Karpas-422 (cell line): ENCODE measurements around the gene TMEM129. TPM values are rescaled to one million over a fixed set of nuclear protein-coding genes. Genes with fewer than 3 reads are reported as not detected.

ENCODE experiments used
- DNase-seq: peaks from one replicate; pipeline ENCODE4 v3.0.0-alpha.2; 2015
- H2AFZ ChIP-seq: fragments of 200-600 bp; sonication (generic); 2 replicates; pipeline ENCODE4 v1.6.1; 2014; ENCODE audit warnings: antibody characterized with exemption, low read length, mixed read lengths
- H3K27ac ChIP-seq: fragments of 200-600 bp; sonication (generic); 2 replicates; pipeline ENCODE4 v1.5.1; 2014; ENCODE audit warnings: mild to moderate bottlenecking, low read length, moderate library complexity
- H3K27me3 ChIP-seq: fragments of 200-600 bp; sonication (generic); 2 replicates; pipeline ENCODE4 v1.6.1; 2014; ENCODE audit warnings: low read length, mixed read lengths
- H3K36me3 ChIP-seq: fragments of 200-600 bp; sonication (generic); 2 replicates; pipeline ENCODE4 v1.6.1; 2014; ENCODE audit warnings: low read length, mixed read lengths; ENCODE audit not compliant: insufficient read depth
- H3K4me1 ChIP-seq: fragments of 200-600 bp; sonication (generic); 2 replicates; pipeline ENCODE4 v1.6.1; 2014; ENCODE audit warnings: mild to moderate bottlenecking, low read length, mixed read lengths
- H3K4me2 ChIP-seq: fragments of 200-600 bp; sonication (generic); 2 replicates; pipeline ENCODE4 v1.6.1; 2014; ENCODE audit warnings: low read length, low read depth, mild to moderate bottlenecking; ENCODE audit not compliant: poor library complexity, severe bottlenecking
- H3K4me3 ChIP-seq: fragments of 200-600 bp; sonication (generic); 2 replicates; pipeline ENCODE4 v1.5.1; 2014; ENCODE audit warnings: mild to moderate bottlenecking, antibody characterized with exemption, low read length, mixed read lengths
- H3K79me2 ChIP-seq: fragments of 200-600 bp; sonication (generic); 2 replicates; pipeline ENCODE4 v1.6.1; 2014; ENCODE audit warnings: mild to moderate bottlenecking, low read length, mixed read lengths
- H3K9ac ChIP-seq: fragments of 200-600 bp; sonication (generic); 2 replicates; pipeline ENCODE4 v1.6.0; 2014; ENCODE audit warnings: low read length
- H3K9me2 ChIP-seq: fragments of 200-600 bp; sonication (generic), shearing (Covaris generic); replicated peaks from 2 replicates; pipeline ENCODE4 v1.6.0; 2014; ENCODE audit warnings: mild to moderate bottlenecking, low read length, moderate library complexity; ENCODE audit not compliant: insufficient read depth
- H3K9me3 ChIP-seq: fragments of 300-700, 200-600 bp; sonication (generic); 2 replicates; pipeline ENCODE4 v1.6.1; 2014; ENCODE audit warnings: low read length, mixed read lengths
- H4K20me1 ChIP-seq: fragments of 200-600 bp; sonication (generic); 2 replicates; pipeline ENCODE4 v1.6.1; 2014; ENCODE audit warnings: mild to moderate bottlenecking, antibody characterized with exemption, low read length, low read depth; ENCODE audit not compliant: insufficient read depth
- total RNA-seq: library from RNA; depleted of rRNA; stranded (reverse); fragments of >200 nt; shearing (Covaris generic); gene quantifications from 2 replicates; pipeline ENCODE4 v1.2.3, GENCODE V29; 2014; ENCODE audit warnings: low replicate concordance

The TMEM129 gene
- total RNA-seq, 1 experiment from 2014 or later: 21.8 TPM

DNA sequence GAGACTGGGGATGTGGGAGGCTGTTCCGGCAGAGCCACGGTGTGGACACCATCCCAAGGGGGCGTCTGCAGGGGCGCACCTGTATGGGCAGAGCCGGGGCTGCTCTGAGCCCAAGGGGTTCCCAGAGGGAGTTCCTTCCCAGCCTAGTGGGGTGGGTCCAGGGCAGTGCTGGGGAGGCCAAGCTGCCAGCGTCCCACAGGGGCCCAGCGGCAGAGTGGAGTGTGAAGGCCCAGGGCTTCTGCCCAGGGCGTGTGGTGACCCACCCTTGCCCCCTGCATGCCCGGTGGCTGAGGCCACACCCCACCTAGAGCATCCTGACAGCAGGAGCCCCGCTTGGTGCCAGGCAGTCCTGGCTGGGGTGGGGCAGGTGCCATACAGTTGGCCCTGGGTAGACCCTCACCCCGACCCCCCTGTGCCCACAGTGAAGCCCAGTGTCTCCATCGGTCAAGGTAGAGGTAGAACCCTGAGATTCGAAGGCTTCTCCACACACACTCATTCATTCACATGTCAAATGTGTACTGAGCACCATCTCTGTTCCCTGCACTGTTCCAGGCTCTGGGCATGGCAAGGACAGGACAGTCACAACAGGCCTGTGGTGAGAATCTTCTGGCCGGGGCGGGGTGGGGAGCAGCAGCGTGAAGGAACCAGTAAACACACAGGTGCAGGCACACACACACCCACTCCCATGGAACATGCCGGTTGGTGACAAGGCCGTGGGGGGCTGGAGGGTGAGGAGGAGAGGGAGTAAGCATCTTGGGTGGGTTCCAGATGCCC, 29.4 kb upstream of the TMEM129 start:
- no peak for DNase-seq
- Histone ChIP-seq H3K9ac (no peak overlapping the region), H3K79me2 (no peaks in the 10 kb centered on the region), H3K4me2 (no peak overlapping the region), H4K20me1 (peaks cover 13% of the 10 kb centered on the region; the same call in 1 of the 2 replicates), H3K4me3 (no peak overlapping the region), H3K36me3 (no peaks in the 10 kb centered on the region), H3K9me2 (no peaks in the 10 kb centered on the region), H3K27ac (no peak overlapping the region), H2AFZ (no peak overlapping the region), H3K4me1 (peaks cover 14% of the 10 kb centered on the region), H3K27me3 (no peaks in the 10 kb centered on the region), H3K9me3 (no peaks in the 10 kb centered on the region)

DNA sequence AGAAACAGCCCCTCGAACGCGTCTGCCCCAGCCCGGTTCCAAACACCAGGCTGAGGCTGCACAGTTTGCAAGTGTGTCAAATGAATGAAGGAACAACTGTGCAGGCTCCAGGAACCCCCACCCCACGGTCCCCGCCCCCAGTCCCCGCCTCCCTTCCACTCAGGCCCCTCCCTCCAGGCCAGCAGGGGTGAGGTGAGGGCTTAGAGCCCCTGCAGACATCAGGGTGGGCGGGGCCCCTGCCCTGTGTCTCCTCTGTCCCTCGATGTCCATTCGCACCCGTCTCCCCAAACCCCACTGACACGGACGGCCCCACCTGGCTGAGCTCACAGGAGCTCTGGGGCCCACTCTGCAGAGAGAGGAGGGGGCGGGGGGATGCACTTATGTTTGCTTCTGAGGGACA, 28.7 kb upstream of the TMEM129 start:
- no peak overlapping the region for H2AFZ ChIP-seq
- H3K27me3 ChIP-seq: no peaks in the 10 kb centered on the region
- H3K9me2 ChIP-seq: no peaks in the 10 kb centered on the region
- no peaks in the 10 kb centered on the region for H3K79me2 ChIP-seq
- no peak overlapping the region for H3K4me2 ChIP-seq
- no peak for DNase-seq
- H3K27ac ChIP-seq: no peak overlapping the region
- H3K4me1 ChIP-seq: peaks cover 14% of the 10 kb centered on the region
- H3K4me3 ChIP-seq: no peak overlapping the region
- no peak overlapping the region for H3K9ac ChIP-seq
- no peaks in the 10 kb centered on the region for H3K9me3 ChIP-seq
- peaks cover 15% of the 10 kb centered on the region; the same call in 1 of the 2 replicates for H4K20me1 ChIP-seq
- H3K36me3 ChIP-seq: no peaks in the 10 kb centered on the region

DNA sequence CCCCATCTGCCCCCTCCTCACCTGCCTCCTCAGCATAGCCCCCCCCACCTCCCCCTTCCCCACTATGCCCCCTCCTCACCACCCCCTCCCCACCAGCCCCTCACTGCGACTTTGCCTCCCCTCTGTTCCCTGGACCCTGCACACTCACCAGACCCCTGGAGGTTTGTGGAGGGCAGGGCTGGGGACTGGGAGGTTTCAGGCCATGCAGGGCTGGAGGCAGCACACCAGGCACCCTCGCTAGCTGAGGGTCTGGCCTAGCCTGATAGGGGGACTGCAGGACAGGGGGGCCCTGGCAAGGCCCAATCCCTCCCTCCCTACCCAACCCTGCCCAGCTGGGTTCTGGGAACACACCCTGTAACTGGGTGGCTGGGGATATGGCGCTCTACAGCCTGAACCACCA, 28.2 kb upstream of the TMEM129 start:
- no peak overlapping the region for H3K27ac ChIP-seq
- peaks cover 14% of the 10 kb centered on the region for H3K4me1 ChIP-seq
- H3K9me2 ChIP-seq: no peaks in the 10 kb centered on the region
- H3K9ac ChIP-seq: no peak overlapping the region
- H3K27me3 ChIP-seq: no peaks in the 10 kb centered on the region
- no peaks in the 10 kb centered on the region for H3K9me3 ChIP-seq
- no peaks in the 10 kb centered on the region for H3K79me2 ChIP-seq
- DNase-seq: no peak
- H3K4me2 ChIP-seq: no peak overlapping the region
- peaks cover 15% of the 10 kb centered on the region; the same call in 1 of the 2 replicates for H4K20me1 ChIP-seq
- no peak overlapping the region for H2AFZ ChIP-seq
- no peak overlapping the region for H3K4me3 ChIP-seq
- no peaks in the 10 kb centered on the region for H3K36me3 ChIP-seq

GRCh38 chr4:1748465-1748995, 27.4 kb upstream of the TMEM129 start:
- Histone ChIP-seq H3K4me2 (no peak overlapping the region), H2AFZ (no peak overlapping the region), H3K27ac (no peak overlapping the region), H3K9me3 (no peaks in the 10 kb centered on the region), H4K20me1 (peaks cover 15% of the 10 kb centered on the region; the same call in 1 of the 2 replicates), H3K9me2 (no peaks in the 10 kb centered on the region), H3K36me3 (no peaks in the 10 kb centered on the region), H3K27me3 (no peaks in the 10 kb centered on the region), H3K79me2 (no peaks in the 10 kb centered on the region), H3K4me1 (peaks cover 12% of the 10 kb centered on the region), H3K4me3 (no peak overlapping the region), H3K9ac (no peak overlapping the region)
- peak; percentile 95 for DNase-seq

DNA sequence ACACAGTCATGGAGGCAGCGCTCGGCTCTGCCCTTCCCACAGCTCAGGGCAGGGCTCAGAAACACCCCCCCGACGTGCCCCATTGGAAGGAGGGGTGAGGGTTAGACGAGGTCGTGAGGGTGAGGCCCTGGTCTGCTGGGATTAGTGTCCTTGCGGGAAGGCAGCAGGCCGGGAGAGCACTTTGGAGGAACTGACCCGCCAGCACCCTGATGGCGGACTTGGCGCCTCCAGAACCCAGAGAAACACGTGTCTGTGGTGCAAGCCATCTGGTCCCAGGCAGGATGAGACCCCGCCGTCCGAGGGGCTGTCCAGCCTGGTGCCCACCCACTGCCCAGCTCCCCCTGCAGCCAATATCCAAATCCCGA, 26.5 kb upstream of the TMEM129 start:
- Histone ChIP-seq H2AFZ (no peak overlapping the region), H3K4me3 (no peak overlapping the region), H3K4me2 (no peak overlapping the region), H3K9ac (no peak overlapping the region), H3K27me3 (no peaks in the 10 kb centered on the region), H3K27ac (no peak overlapping the region), H3K79me2 (no peaks in the 10 kb centered on the region), H3K4me1 (peaks cover 6% of the 10 kb centered on the region), H4K20me1 (peaks cover 15% of the 10 kb centered on the region; the same call in 1 of the 2 replicates), H3K9me2 (no peaks in the 10 kb centered on the region), H3K9me3 (no peaks in the 10 kb centered on the region), H3K36me3 (no peaks in the 10 kb centered on the region)
- no peak for DNase-seq

- Histone ChIP-seq H3K79me2 (no peaks in the 10 kb centered on the region), H3K9ac (no peak overlapping the region), H3K4me1 (peaks cover under 1% of the 10 kb centered on the region), H3K4me3 (no peak overlapping the region), H3K27me3 (no peaks in the 10 kb centered on the region), H4K20me1 (peaks cover 15% of the 10 kb centered on the region; the same call in 1 of the 2 replicates), H2AFZ (no peak overlapping the region), H3K9me2 (no peaks in the 10 kb centered on the region), H3K36me3 (no peaks in the 10 kb centered on the region), H3K9me3 (no peaks in the 10 kb centered on the region), H3K27ac (no peak overlapping the region), H3K4me2 (no peak overlapping the region)
- DNase-seq: no peak
Observed at GRCh38 chr4:1746919-1747602, 25.9 kb upstream of the TMEM129 start.

- Histone ChIP-seq H3K4me1 (no peaks in the 10 kb centered on the region), H3K9me2 (no peaks in the 10 kb centered on the region), H3K9me3 (no peaks in the 10 kb centered on the region), H3K9ac (no peak overlapping the region), H3K27me3 (no peaks in the 10 kb centered on the region), H3K4me2 (no peak overlapping the region), H3K27ac (no peak overlapping the region), H3K36me3 (peaks cover 2% of the 10 kb centered on the region; the same call in 1 of the 2 replicates), H3K79me2 (no peaks in the 10 kb centered on the region), H3K4me3 (no peak overlapping the region), H2AFZ (no peak overlapping the region), H4K20me1 (peaks cover 15% of the 10 kb centered on the region; the same call in 1 of the 2 replicates)
- peak; percentile 95 for DNase-seq
Observed at GRCh38 chr4:1746265-1746691, 25.2 kb upstream of the TMEM129 start.

- no peak overlapping the region for H3K4me2 ChIP-seq
- no peak for DNase-seq
Observed at GRCh38 chr4:1745697-1746096, 24.6 kb upstream of the TMEM129 start.

More at GRCh38 chr4:1745697-1746096, 24.6 kb upstream of the TMEM129 start:
- Histone ChIP-seq H3K4me1 (no peaks in the 10 kb centered on the region), H3K9me3 (no peaks in the 10 kb centered on the region), H3K79me2 (no peaks in the 10 kb centered on the region), H3K27ac (no peak overlapping the region), H3K9ac (no peak overlapping the region), H3K9me2 (no peaks in the 10 kb centered on the region), H2AFZ (no peak overlapping the region), H3K27me3 (no peaks in the 10 kb centered on the region), H3K36me3 (peaks cover 6% of the 10 kb centered on the region), H4K20me1 (peaks cover 15% of the 10 kb centered on the region; the same call in 1 of the 2 replicates), H3K4me3 (no peak overlapping the region)
